AG08396 (cell line): ENCODE results near the gene VWA3B.
"Not testable (repeated sequence)": the region's sequence is repeated elsewhere in the genome, so short reads cannot be mapped to it uniquely, and the experiment has no call there.

Source experiments
- DNase-seq: peaks from one replicate; pipeline ENCODE4 v3.0.0; 2012; ENCODE audit warnings: low spot score, mixed read lengths

Gene VWA3B

GRCh38 chr2:98137196-98137595 lies 50.2 kb downstream of the VWA3B start:
- no peak for DNase-seq

GRCh38 chr2:98138978-98139377 lies 52.0 kb downstream of the VWA3B start:
- DNase-seq, result not testable (repeated sequence)

GRCh38 chr2:98140210-98140609 lies 53.2 kb downstream of the VWA3B start:
- no peak for DNase-seq

GRCh38 chr2:98142106-98142791 lies 55.3 kb downstream of the VWA3B start:
- no peak for DNase-seq

- no peak for DNase-seq
Observed at GRCh38 chr2:98145070-98145469, 58.1 kb downstream of the VWA3B start.

- not testable (repeated sequence) for DNase-seq
Observed at GRCh38 chr2:98147900-98148299, 60.9 kb downstream of the VWA3B start.

GRCh38 chr2:98148595-98149332 lies 61.8 kb downstream of the VWA3B start:
- no peak for DNase-seq

- peak; percentile 72 for DNase-seq
Observed at GRCh38 chr2:98149333-98149697, 62.3 kb downstream of the VWA3B start.

GRCh38 chr2:98153481-98153880 lies 66.5 kb downstream of the VWA3B start:
- DNase-seq, result no peak

- DNase-seq, result no peak
Observed at GRCh38 chr2:98155291-98155690, 68.3 kb downstream of the VWA3B start.

GRCh38 chr2:98155716-98156115 lies 68.7 kb downstream of the VWA3B start:
- no peak for DNase-seq

GRCh38 chr2:98156304-98156703 lies 69.3 kb downstream of the VWA3B start:
- DNase-seq, result no peak

- DNase-seq, result no peak
Observed at GRCh38 chr2:98157557-98157956, 70.6 kb downstream of the VWA3B start.

- DNase-seq, result no peak
Observed at GRCh38 chr2:98158305-98158704, 71.3 kb downstream of the VWA3B start.

GRCh38 chr2:98160554-98160953 lies 73.6 kb downstream of the VWA3B start:
- no peak for DNase-seq

- DNase-seq, result no peak
Observed at GRCh38 chr2:98161186-98161585, 74.2 kb downstream of the VWA3B start.

GRCh38 chr2:98164256-98164655 lies 77.3 kb downstream of the VWA3B start:
- DNase-seq, result no peak

GRCh38 chr2:98165516-98166071 lies 78.6 kb downstream of the VWA3B start:
- DNase-seq, result no peak

- DNase-seq, result no peak
Observed at GRCh38 chr2:98167916-98168315, 80.9 kb downstream of the VWA3B start.

- no peak for DNase-seq
Observed at GRCh38 chr2:98170076-98170475, 83.1 kb downstream of the VWA3B start.

GRCh38 chr2:98172150-98172765 lies 85.3 kb downstream of the VWA3B start:
- no peak for DNase-seq

- no peak for DNase-seq
Observed at GRCh38 chr2:98172951-98173350, 86.0 kb downstream of the VWA3B start.

GRCh38 chr2:98175811-98176210 lies 88.8 kb downstream of the VWA3B start:
- no peak for DNase-seq
